GM13976 (cell line): ENCODE measurements around the gene KMT2C.

Experiments used
- DNase-seq: peaks from one replicate; pipeline ENCODE4 v3.0.0; 2012; ENCODE audit warnings: low spot score
- in situ Hi-C: fragments of 300-500 bp; cut with MboI; formaldehyde crosslinking; loops from one replicate; pipeline ENCODE4 v1.12.0; 2022; ENCODE audit warnings: low sequenced_read_pairs, mixed read lengths, inconsistent platforms; ENCODE audit not compliant: unreplicated experiment
- TF ChIP-seq, protein P1 (sequence below): IDR thresholded peaks from 2 replicates; pipeline ENCODE4 v1.5.1; 2012; ENCODE audit warnings: borderline replicate concordance, mild to moderate bottlenecking; ENCODE audit not compliant: insufficient read depth; ENCODE audit errors: extremely low read depth, missing control alignments, control extremely low read depth

The KMT2C gene

DNA sequence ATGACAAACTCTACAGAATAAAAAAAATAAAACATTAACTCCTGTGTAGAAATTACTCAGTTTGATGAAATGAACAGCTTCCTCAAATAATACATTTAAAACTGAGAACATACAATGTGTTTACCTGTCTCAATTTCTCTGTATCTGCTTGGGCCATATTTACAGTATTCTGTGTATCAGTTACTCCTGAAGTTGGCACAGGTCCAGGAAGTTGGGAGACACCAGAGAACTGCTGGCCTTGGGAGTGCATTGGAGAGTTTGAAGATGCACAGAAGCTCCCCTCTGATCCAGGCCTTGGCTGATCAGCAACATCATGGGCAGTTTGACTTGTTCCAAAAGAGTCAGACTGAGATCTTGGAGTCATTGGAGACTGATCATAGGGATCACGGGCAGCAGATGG lies 255.2 kb downstream of the KMT2C start:
- in situ Hi-C loops, result no loop called here
- TF ChIP-seq, protein P1, sequence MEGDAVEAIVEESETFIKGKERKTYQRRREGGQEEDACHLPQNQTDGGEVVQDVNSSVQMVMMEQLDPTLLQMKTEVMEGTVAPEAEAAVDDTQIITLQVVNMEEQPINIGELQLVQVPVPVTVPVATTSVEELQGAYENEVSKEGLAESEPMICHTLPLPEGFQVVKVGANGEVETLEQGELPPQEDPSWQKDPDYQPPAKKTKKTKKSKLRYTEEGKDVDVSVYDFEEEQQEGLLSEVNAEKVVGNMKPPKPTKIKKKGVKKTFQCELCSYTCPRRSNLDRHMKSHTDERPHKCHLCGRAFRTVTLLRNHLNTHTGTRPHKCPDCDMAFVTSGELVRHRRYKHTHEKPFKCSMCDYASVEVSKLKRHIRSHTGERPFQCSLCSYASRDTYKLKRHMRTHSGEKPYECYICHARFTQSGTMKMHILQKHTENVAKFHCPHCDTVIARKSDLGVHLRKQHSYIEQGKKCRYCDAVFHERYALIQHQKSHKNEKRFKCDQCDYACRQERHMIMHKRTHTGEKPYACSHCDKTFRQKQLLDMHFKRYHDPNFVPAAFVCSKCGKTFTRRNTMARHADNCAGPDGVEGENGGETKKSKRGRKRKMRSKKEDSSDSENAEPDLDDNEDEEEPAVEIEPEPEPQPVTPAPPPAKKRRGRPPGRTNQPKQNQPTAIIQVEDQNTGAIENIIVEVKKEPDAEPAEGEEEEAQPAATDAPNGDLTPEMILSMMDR, result no peak
- DNase-seq, result no peak

DNA sequence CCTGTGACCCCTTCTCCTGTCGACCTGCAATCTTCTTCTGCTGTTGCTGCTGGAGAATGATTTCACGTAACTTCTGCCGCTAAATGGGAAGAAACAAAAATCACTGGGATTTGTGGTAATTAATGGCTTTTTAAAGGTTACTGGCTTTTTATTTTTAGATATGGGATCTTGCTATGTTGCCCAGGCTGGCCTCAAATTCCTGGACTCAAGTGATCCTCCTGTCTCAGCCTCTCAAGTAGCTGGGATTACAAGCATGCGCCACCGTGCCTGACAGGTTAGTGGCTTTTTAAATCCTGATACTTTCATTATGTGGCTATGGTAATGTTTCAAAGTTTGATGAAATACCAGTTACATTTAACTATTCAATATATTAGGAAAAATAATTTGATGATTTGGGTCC lies 255.8 kb downstream of the KMT2C start:
- in situ Hi-C loops, result no loop called here
- no peak for DNase-seq
- TF ChIP-seq, protein P1, result no peak

DNA sequence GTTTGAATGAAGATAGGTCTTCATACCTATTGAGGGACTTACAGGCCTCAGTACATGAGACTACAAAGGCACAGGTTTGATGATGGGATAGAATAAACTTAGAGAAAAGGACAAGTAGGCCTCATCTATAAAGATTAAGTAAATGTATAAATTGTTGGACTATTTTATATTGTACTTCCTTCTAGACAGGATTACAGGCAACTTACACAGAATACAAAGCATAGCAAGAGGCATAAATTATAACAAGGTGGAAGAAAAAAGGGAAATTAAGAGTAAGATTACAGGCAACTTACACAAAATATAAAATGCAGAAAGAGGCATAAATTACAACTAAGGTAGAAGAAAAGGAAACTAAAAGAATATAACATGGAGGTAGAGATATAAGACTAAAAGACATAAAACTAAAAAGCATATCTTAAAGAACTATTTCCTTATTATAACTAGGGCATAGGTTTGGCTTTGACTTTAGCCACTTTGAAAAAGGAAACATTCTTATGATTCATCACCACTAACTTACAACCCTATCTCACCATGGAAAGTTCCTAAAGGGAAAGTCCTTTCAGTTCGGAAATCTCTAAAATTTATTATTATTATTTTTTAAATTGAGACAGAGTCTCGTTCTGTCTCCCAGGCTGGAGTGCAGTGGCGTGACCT lies 257.3 kb downstream of the KMT2C start:
- in situ Hi-C loops, result no loop called here
- DNase-seq, result no peak
- TF ChIP-seq, protein P1, result no peak

DNA sequence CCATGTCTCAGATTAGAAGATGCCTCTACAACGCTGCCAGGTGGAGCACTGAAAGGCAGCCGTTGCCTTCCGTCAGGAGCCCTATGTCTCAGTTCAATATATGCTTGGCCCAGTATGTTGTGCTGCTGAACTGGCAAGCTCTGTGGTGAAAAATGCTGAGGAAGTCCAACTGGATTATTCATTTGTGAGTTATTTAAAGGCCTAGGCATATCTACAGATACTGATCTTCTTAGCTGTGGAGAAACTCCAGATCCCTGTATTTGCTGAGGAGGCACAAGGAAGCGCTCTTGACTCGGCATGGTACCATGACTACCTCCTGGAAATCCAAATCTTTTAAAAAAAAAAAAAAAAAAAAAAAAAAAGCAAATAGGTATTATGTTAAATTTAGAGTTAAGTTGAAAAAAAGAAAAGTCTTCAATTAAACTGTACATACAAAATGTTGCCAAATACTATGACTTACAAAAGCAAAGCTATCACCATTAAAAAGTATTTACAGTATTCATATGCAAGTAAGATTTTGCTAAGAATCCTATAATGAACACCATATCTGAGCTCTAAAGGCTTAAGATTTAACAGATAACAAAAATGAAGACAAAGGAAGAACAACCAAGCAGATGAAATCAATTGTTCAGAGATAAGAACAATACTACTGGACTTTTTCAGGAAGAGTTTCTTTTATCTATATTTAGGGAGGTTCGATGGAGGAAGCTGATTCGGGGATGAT lies 258.0 kb downstream of the KMT2C start:
- in situ Hi-C loops, result no loop called here
- DNase-seq, result no peak
- TF ChIP-seq, protein P1, result no peak

DNA sequence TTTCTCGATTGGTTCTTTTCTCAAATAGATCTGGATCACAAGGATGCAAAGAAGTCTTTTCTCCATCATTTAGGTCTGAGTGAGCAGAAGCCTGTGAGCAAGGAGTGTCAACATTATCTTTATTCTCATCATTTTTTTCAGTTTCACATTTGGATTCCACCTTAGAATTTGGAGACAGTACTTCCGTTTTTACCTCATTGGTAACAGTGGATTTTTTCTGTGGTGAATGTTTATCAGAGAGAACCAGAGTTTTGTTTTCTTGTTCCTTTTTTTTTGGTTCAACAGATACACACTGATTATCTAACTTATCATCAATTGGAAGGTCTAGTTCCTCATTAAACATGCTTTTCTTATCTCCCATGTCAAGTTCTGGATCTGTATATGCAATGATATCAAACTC lies 259.0 kb downstream of the KMT2C start:
- in situ Hi-C loops, result no loop called here
- TF ChIP-seq, protein P1, result no peak
- peak; percentile 48 for DNase-seq

DNA sequence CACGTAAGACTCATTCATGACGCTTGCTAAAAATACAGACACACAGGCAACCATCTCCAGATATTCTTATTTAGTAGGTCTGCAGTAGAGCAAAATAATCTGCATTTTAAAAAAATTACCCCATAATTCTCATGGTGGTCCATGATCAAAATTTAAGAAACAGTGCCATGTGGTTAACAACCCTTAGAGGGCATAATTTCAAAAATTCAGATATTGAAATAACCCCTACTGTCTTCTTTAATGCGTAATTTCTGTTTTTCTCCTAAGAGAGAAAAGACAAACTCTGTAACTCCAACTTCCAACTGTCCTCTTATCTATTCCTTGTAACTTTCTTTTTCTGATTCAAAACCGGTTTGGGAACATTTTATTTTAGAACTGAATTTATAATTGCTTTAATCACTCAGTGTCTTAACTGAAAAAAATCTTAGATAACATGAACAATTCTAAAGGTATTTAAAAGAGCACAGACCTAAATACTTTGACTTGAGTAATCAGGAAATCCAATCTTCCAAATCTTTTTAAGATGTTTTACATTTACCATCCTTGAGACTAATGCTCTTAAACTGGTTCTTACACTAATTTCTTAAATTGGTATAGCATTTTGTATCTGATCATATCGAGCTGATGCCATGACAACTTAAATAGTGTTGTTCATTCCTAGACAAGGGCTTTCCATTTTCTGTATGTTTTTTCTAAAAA lies 262.3 kb downstream of the KMT2C start:
- TF ChIP-seq, protein P1, result no peak
- DNase-seq, result no peak
- in situ Hi-C loops, result no loop called here
